ENCODE data around the gene ZNF117.

Gene ZNF117

GRCh38 chr7:64950673-64951072 is 40.2 kb downstream of the ZNF117 start:
- TF ChIP-seq EGR1 (IDR thresholded peaks at IDR 0.05) (peak; percentile 52; the same call in 1 of the 2 replicates), NFIC (IDR thresholded peaks at IDR 0.05) (0 out of 2 replicates have a peak, but pooled peaks have one; percentile 20)

GRCh38 chr7:64947252-64948000 is 43.4 kb downstream of the ZNF117 start:
- TF ChIP-seq REST (IDR thresholded peaks at IDR 0.05; ENCODE audit: low read depth) (no peak), FOXM1 (IDR thresholded peaks at IDR 0.05; ENCODE audit: borderline replicate concordance, low read depth) (no peak), CREB1 (IDR thresholded peaks at IDR 0.05; ENCODE audit: low read depth) (no peak), EGR1 (IDR thresholded peaks at IDR 0.05) (peak; percentile 71), ZBTB7A (IDR thresholded peaks at IDR 0.05; ENCODE audit: low read depth) (peak; percentile 69; the same call in 1 of the 2 replicates)

- TF ChIP-seq FOXM1 (IDR thresholded peaks at IDR 0.05; ENCODE audit: borderline replicate concordance, low read depth) (no peak), TEAD4 (IDR thresholded peaks at IDR 0.05) (no peak), TAF1 (IDR thresholded peaks at IDR 0.05; ENCODE audit: low read depth) (no peak), NFIC (IDR thresholded peaks at IDR 0.05) (no peak), YY1 (IDR thresholded peaks at IDR 0.05; ENCODE audit: low read depth) (no peak), MAX (IDR thresholded peaks at IDR 0.05) (no peak), REST (IDR thresholded peaks at IDR 0.05; ENCODE audit: low read depth) (no peak), ZBTB7A (IDR thresholded peaks at IDR 0.05; ENCODE audit: low read depth) (no peak), TCF12 (IDR thresholded peaks at IDR 0.05; ENCODE audit: low read depth) (no peak), USF1 (IDR thresholded peaks at IDR 0.05) (no peak), CREB1 (IDR thresholded peaks at IDR 0.05; ENCODE audit: low read depth) (no peak), EP300 (IDR thresholded peaks at IDR 0.05; ENCODE audit: borderline replicate concordance) (no peak), RAD21 (IDR thresholded peaks at IDR 0.05; ENCODE audit: low read depth) (no peak; the same call in 1 of the 2 replicates), CEBPB (IDR thresholded peaks at IDR 0.05) (no peak), EGR1 (IDR thresholded peaks at IDR 0.05) (no peak)
Measured at GRCh38 chr7:64946772-64947171, 44.1 kb downstream of the ZNF117 start.

GRCh38 chr7:64945503-64946175 is 45.2 kb downstream of the ZNF117 start:
- TF ChIP-seq TEAD4 (IDR thresholded peaks at IDR 0.05) (no peak), REST (IDR thresholded peaks at IDR 0.05; ENCODE audit: low read depth) (no peak), ZBTB7A (IDR thresholded peaks at IDR 0.05; ENCODE audit: low read depth) (no peak), FOXM1 (IDR thresholded peaks at IDR 0.05; ENCODE audit: borderline replicate concordance, low read depth) (no peak), RAD21 (IDR thresholded peaks at IDR 0.05; ENCODE audit: low read depth) (no peak)

GRCh38 chr7:64938540-64938939 is 52.3 kb downstream of the ZNF117 start:
- TF ChIP-seq CREB1 (IDR thresholded peaks at IDR 0.05; ENCODE audit: low read depth) (no peak), TEAD4 (IDR thresholded peaks at IDR 0.05) (no peak), REST (IDR thresholded peaks at IDR 0.05; ENCODE audit: low read depth) (no peak), YY1 (IDR thresholded peaks at IDR 0.05; ENCODE audit: low read depth) (no peak), NFIC (IDR thresholded peaks at IDR 0.05) (no peak), USF1 (IDR thresholded peaks at IDR 0.05) (no peak), EP300 (IDR thresholded peaks at IDR 0.05; ENCODE audit: borderline replicate concordance) (no peak), TAF1 (IDR thresholded peaks at IDR 0.05; ENCODE audit: low read depth) (no peak), MAX (IDR thresholded peaks at IDR 0.05) (no peak), FOXM1 (IDR thresholded peaks at IDR 0.05; ENCODE audit: borderline replicate concordance, low read depth) (no peak), EGR1 (IDR thresholded peaks at IDR 0.05) (no peak), TCF12 (IDR thresholded peaks at IDR 0.05; ENCODE audit: low read depth) (no peak), RAD21 (IDR thresholded peaks at IDR 0.05; ENCODE audit: low read depth) (no peak), ZBTB7A (IDR thresholded peaks at IDR 0.05; ENCODE audit: low read depth) (no peak), CEBPB (IDR thresholded peaks at IDR 0.05) (no peak)
